ENCODE data around the gene PPP1R13B.

Gene PPP1R13B

GRCh38 chr14:103885509-103885932, 38.1 kb upstream of the PPP1R13B start:
- DNase-seq (ENCODE audit: low spot score), result no peak
- no peak for TF ChIP-seq CTCF (IDR thresholded peaks at IDR 0.05; ENCODE audit: extremely low read depth, missing control alignments)

- no peak for TF ChIP-seq CTCF (IDR thresholded peaks at IDR 0.05; ENCODE audit: extremely low read depth, missing control alignments)
- no peak for DNase-seq (ENCODE audit: low spot score)
Observed at GRCh38 chr14:103884854-103885253, 37.5 kb upstream of the PPP1R13B start.

- DNase-seq (ENCODE audit: low spot score), result no peak
- no peak for TF ChIP-seq CTCF (IDR thresholded peaks at IDR 0.05; ENCODE audit: extremely low read depth, missing control alignments)
Observed at GRCh38 chr14:103883263-103883523, 35.8 kb upstream of the PPP1R13B start.

- TF ChIP-seq CTCF (IDR thresholded peaks at IDR 0.05; ENCODE audit: extremely low read depth, missing control alignments), result no peak
Observed at GRCh38 chr14:103882503-103883262, 35.3 kb upstream of the PPP1R13B start.

GRCh38 chr14:103881268-103882201, 34.2 kb upstream of the PPP1R13B start:
- DNase-seq (ENCODE audit: low spot score), result no peak
- no peak for TF ChIP-seq CTCF (IDR thresholded peaks at IDR 0.05; ENCODE audit: extremely low read depth, missing control alignments)

More at GRCh38 chr14:103882503-103883262, 35.3 kb upstream of the PPP1R13B start:
- DNase-seq (ENCODE audit: low spot score), result no peak

- no peak for TF ChIP-seq CTCF (IDR thresholded peaks at IDR 0.05; ENCODE audit: extremely low read depth, missing control alignments)
- DNase-seq (ENCODE audit: low spot score), result no peak
Observed at GRCh38 chr14:103880348-103881267, 33.2 kb upstream of the PPP1R13B start.

Measured in GM20000 (cell line).